ENCODE results near the gene TFCP2.

Gene TFCP2

GRCh38 chr12:51196547-51196946 is 23.6 kb upstream of the TFCP2 start:
- no peak for DNase-seq

GRCh38 chr12:51195841-51196240 is 22.9 kb upstream of the TFCP2 start:
- DNase-seq, result no peak

GRCh38 chr12:51192284-51192671 is 19.3 kb upstream of the TFCP2 start:
- no peak for DNase-seq

GRCh38 chr12:51191516-51192283 is 18.8 kb upstream of the TFCP2 start:
- DNase-seq, result no peak

- DNase-seq, result no peak
Measured at GRCh38 chr12:51190820-51191219, 17.9 kb upstream of the TFCP2 start.

GRCh38 chr12:51189790-51190355 is 16.9 kb upstream of the TFCP2 start:
- no peak for DNase-seq

GRCh38 chr12:51188359-51189051 is 15.6 kb upstream of the TFCP2 start:
- no peak for DNase-seq

GRCh38 chr12:51187370-51187987 is 14.5 kb upstream of the TFCP2 start:
- no peak for DNase-seq

- DNase-seq, result no peak
Measured at GRCh38 chr12:51186465-51187085, 13.6 kb upstream of the TFCP2 start.

- DNase-seq, result no peak
Measured at GRCh38 chr12:51185171-51185717, 12.3 kb upstream of the TFCP2 start.

- DNase-seq, result no peak
Measured at GRCh38 chr12:51183816-51184215, 10.9 kb upstream of the TFCP2 start.

- DNase-seq, result no peak
Measured at GRCh38 chr12:51183349-51183748, 10.4 kb upstream of the TFCP2 start.

- no peak for DNase-seq
Measured at GRCh38 chr12:51181558-51181957, 8.6 kb upstream of the TFCP2 start.

GRCh38 chr12:51177897-51178296 is 5.0 kb upstream of the TFCP2 start:
- no peak for DNase-seq

- no peak for DNase-seq
Measured at GRCh38 chr12:51174501-51174900, 1.6 kb upstream of the TFCP2 start.

GRCh38 chr12:51171884-51172514 is 936 bp downstream of the TFCP2 start:
- DNase-seq, result no peak

- DNase-seq, result no peak
Measured at GRCh38 chr12:51163795-51164194, 9.1 kb downstream of the TFCP2 start.

- no peak for DNase-seq
Measured at GRCh38 chr12:51162217-51162616, 10.7 kb downstream of the TFCP2 start.

- no peak for DNase-seq
Measured at GRCh38 chr12:51160814-51161459, 12.0 kb downstream of the TFCP2 start.

- no peak for DNase-seq
Measured at GRCh38 chr12:51156245-51156765, 16.6 kb downstream of the TFCP2 start.

GRCh38 chr12:51152953-51153352 is 20.0 kb downstream of the TFCP2 start:
- DNase-seq, result no peak

- DNase-seq, result no peak
Measured at GRCh38 chr12:51150777-51151176, 22.2 kb downstream of the TFCP2 start.

All from CD4-positive, alpha-beta T cell treated with Interleukin-21 for 1 hour (primary cell).